AG04449 (cell line): ENCODE data around the gene C12orf56.

Source experiments
- CTCF ChIA-PET: fragments of 350-600 bp; formaldehyde crosslinking; extraction: SDS; loops from one replicate; lab custom pipeline; 2021; ENCODE audit warnings: antibody characterized with exemption; lab: Yijun Ruan, JAX
- POLR2A ChIA-PET: fragments of 400-600, 350-600 bp; formaldehyde crosslinking; extraction: SDS; loops from one replicate; lab custom pipeline; 2020; ENCODE audit warnings: antibody characterized with exemption, inconsistent platforms; lab: Yijun Ruan, JAX
- DNase-seq: peaks from one replicate; pipeline ENCODE4 v3.0.0-alpha.2; 2010; ENCODE audit warnings: low read depth, low spot score
- H3K4me3 ChIP-seq: 2 replicates; pipeline ENCODE4 v1.5.1; 2011; ENCODE audit warnings: low read depth, mild to moderate bottlenecking, control low read depth, low read length
- CTCF ChIP-seq: IDR thresholded peaks from one replicate; pipeline ENCODE4 v1.5.1; 2011; ENCODE audit warnings: mild to moderate bottlenecking, moderate library complexity, low read length, control low read depth, inconsistent platforms; ENCODE audit not compliant: insufficient read depth; ENCODE audit errors: missing control alignments

The C12orf56 gene

GRCh38 chr12:64395739-64396138 lies 5.2 kb upstream of the C12orf56 start:
- TF ChIP-seq CTCF, result no peak
- no peak for DNase-seq
- no peak overlapping the region for H3K4me3 ChIP-seq
- CTCF ChIA-PET, result interaction anchor here (2.1 kb wide), 1 partner anchor 570 kb away, joined by 8 read pairs; no protein-coding TSS in a partner anchor
- POLR2A ChIA-PET, result interaction anchor here (0.7 kb wide), 1 partner anchor 8 kb away, joined by 4 read pairs; the partner anchor contains the start of gene XPOT

GRCh38 chr12:64392221-64392620 lies 1.7 kb upstream of the C12orf56 start:
- TF ChIP-seq CTCF, result peak; percentile 21
- H3K4me3 ChIP-seq, result no peak overlapping the region
- CTCF ChIA-PET, result interaction anchor here (0.9 to 3.4 kb wide), 4 partner anchors 32 to 566 kb away, joined by 3 to 18 read pairs (median 8); no protein-coding TSS in a partner anchor
- no peak for DNase-seq
- POLR2A ChIA-PET, result no interaction called here

GRCh38 chr12:64389154-64389553 lies 1.4 kb downstream of the C12orf56 start:
- no peak overlapping the region for H3K4me3 ChIP-seq
- no peak for DNase-seq
- ChIA-PET CTCF (interaction anchor here (0.7 to 3.4 kb wide), 2 partner anchors 29 to 563 kb away, joined by 3 to 18 read pairs; no protein-coding TSS in a partner anchor), POLR2A (no interaction called here)
- no peak for TF ChIP-seq CTCF

- TF ChIP-seq CTCF, result no peak
- DNase-seq, result no peak
- no peak overlapping the region for H3K4me3 ChIP-seq
- ChIA-PET CTCF (interaction anchor here (1.3 kb wide), 1 partner anchor 561 kb away, joined by 5 read pairs; no protein-coding TSS in a partner anchor), POLR2A (no interaction called here)
Observed at GRCh38 chr12:64387197-64387816, 3.3 kb downstream of the C12orf56 start.

- ChIA-PET CTCF (no interaction called here), POLR2A (no interaction called here)
- H3K4me3 ChIP-seq, result no peak overlapping the region
- DNase-seq, result no peak
- no peak for TF ChIP-seq CTCF
Observed at GRCh38 chr12:64385468-64385867, 5.1 kb downstream of the C12orf56 start.

GRCh38 chr12:64385019-64385418 lies 5.5 kb downstream of the C12orf56 start:
- ChIA-PET CTCF (no interaction called here), POLR2A (no interaction called here)
- TF ChIP-seq CTCF, result no peak
- H3K4me3 ChIP-seq, result no peak overlapping the region
- DNase-seq, result no peak
